Adipocyte (in vitro differentiated cells): Measurements from ENCODE around the gene PLEKHF1.
"Not testable (repeated sequence)": the region's sequence is repeated elsewhere in the genome, so short reads cannot be mapped to it uniquely, and the experiment has no call there.

Experiments
- DNase-seq: peaks from one replicate; pipeline ENCODE4 v3.0.0-alpha.2; 2015; ENCODE audit warnings: low read depth
- H3K27me3 ChIP-seq: replicated peaks from 2 replicates; pipeline ENCODE4 v1.7.0; 2013; ENCODE audit warnings: mild to moderate bottlenecking, low read length, moderate library complexity; ENCODE audit not compliant: control insufficient read depth, insufficient read depth
- H3K36me3 ChIP-seq: 2 replicates; pipeline ENCODE4 v1.7.0; 2013; ENCODE audit warnings: low read length, mild to moderate bottlenecking, moderate library complexity; ENCODE audit not compliant: control insufficient read depth, insufficient read depth, severe bottlenecking
- H3K4me1 ChIP-seq: 2 replicates; pipeline ENCODE4 v1.7.0; 2013; ENCODE audit warnings: mild to moderate bottlenecking, low read length, moderate library complexity; ENCODE audit not compliant: control insufficient read depth, insufficient read depth
- H3K4me3 ChIP-seq: 2 replicates; pipeline ENCODE4 v1.7.0; 2013; ENCODE audit warnings: mild to moderate bottlenecking, low read length, moderate library complexity
- H3K9ac ChIP-seq: 2 replicates; pipeline ENCODE4 v1.7.0; 2013; ENCODE audit warnings: mild to moderate bottlenecking, low read length, moderate library complexity
- H3K9me3 ChIP-seq: 2 replicates; pipeline ENCODE4 v1.7.0; 2013; ENCODE audit warnings: mild to moderate bottlenecking, low read length, moderate library complexity; ENCODE audit not compliant: control insufficient read depth

Gene PLEKHF1

GRCh38 chr19:29624489-29625185 is 40.6 kb upstream of the PLEKHF1 start:
- Histone ChIP-seq H3K4me3 (no peak overlapping the region), H3K27me3 (peaks cover 5% of the 10 kb centered on the region), H3K9me3 (no peaks in the 10 kb centered on the region), H3K4me1 (no peaks in the 10 kb centered on the region), H3K9ac (no peak overlapping the region), H3K36me3 (no peaks in the 10 kb centered on the region)
- DNase-seq, result no peak

- no peaks in the 10 kb centered on the region for H3K9me3 ChIP-seq
- no peak for DNase-seq
- H3K4me3 ChIP-seq, result no peak overlapping the region
- no peaks in the 10 kb centered on the region for H3K4me1 ChIP-seq
- no peaks in the 10 kb centered on the region for H3K36me3 ChIP-seq
- H3K27me3 ChIP-seq, result peaks cover 4% of the 10 kb centered on the region
- no peak overlapping the region for H3K9ac ChIP-seq
These were observed 40.0 kb upstream of the PLEKHF1 start for GRCh38 chr19:29625186-29625651.

GRCh38 chr19:29626386-29626785 is 38.9 kb upstream of the PLEKHF1 start:
- Histone ChIP-seq H3K4me1 (no peaks in the 10 kb centered on the region), H3K9ac (no peak overlapping the region), H3K36me3 (no peaks in the 10 kb centered on the region), H3K4me3 (no peak overlapping the region), H3K27me3 (peaks cover 2% of the 10 kb centered on the region), H3K9me3 (no peaks in the 10 kb centered on the region)
- no peak for DNase-seq

- not testable (repeated sequence) for H3K36me3 ChIP-seq, H3K4me1 ChIP-seq, H3K4me3 ChIP-seq, H3K9ac ChIP-seq, H3K9me3 ChIP-seq, DNase-seq, H3K27me3 ChIP-seq
These were observed 38.4 kb upstream of the PLEKHF1 start for GRCh38 chr19:29626832-29627231.

- no peak overlapping the region for H3K4me3 ChIP-seq
- peaks cover 3% of the 10 kb centered on the region for H3K9me3 ChIP-seq
- no peak for DNase-seq
- H3K4me1 ChIP-seq, result no peaks in the 10 kb centered on the region
- no peaks in the 10 kb centered on the region for H3K36me3 ChIP-seq
- peaks cover 4% of the 10 kb centered on the region for H3K27me3 ChIP-seq
- no peak overlapping the region for H3K9ac ChIP-seq
These were observed 36.4 kb upstream of the PLEKHF1 start for GRCh38 chr19:29628661-29629385.

- peaks cover 9% of the 10 kb centered on the region for H3K9me3 ChIP-seq
- no peak overlapping the region for H3K4me3 ChIP-seq
- no peak overlapping the region for H3K9ac ChIP-seq
- DNase-seq, result no peak
- peaks cover 4% of the 10 kb centered on the region for H3K27me3 ChIP-seq
- no peaks in the 10 kb centered on the region for H3K36me3 ChIP-seq
- H3K4me1 ChIP-seq, result no peaks in the 10 kb centered on the region
These were observed 35.3 kb upstream of the PLEKHF1 start for GRCh38 chr19:29629836-29630534.

GRCh38 chr19:29630655-29631054 is 34.6 kb upstream of the PLEKHF1 start:
- peak; percentile 17 for DNase-seq
- H3K27me3 ChIP-seq, result peaks cover 4% of the 10 kb centered on the region
- H3K9ac ChIP-seq, result no peak overlapping the region
- H3K4me1 ChIP-seq, result no peaks in the 10 kb centered on the region
- no peak overlapping the region for H3K4me3 ChIP-seq
- H3K36me3 ChIP-seq, result no peaks in the 10 kb centered on the region
- H3K9me3 ChIP-seq, result peaks cover 9% of the 10 kb centered on the region

- H3K9me3 ChIP-seq, result peaks cover 9% of the 10 kb centered on the region
- DNase-seq, result no peak
- H3K4me3 ChIP-seq, result no peak overlapping the region
- no peaks in the 10 kb centered on the region for H3K36me3 ChIP-seq
- H3K4me1 ChIP-seq, result no peaks in the 10 kb centered on the region
- H3K9ac ChIP-seq, result no peak overlapping the region
- peaks cover 6% of the 10 kb centered on the region for H3K27me3 ChIP-seq
These were observed 33.8 kb upstream of the PLEKHF1 start for GRCh38 chr19:29631450-29631849.

GRCh38 chr19:29634002-29634401 is 31.3 kb upstream of the PLEKHF1 start:
- Histone ChIP-seq H3K27me3 (peaks cover 6% of the 10 kb centered on the region), H3K4me3 (no peak overlapping the region), H3K9me3 (peaks cover 9% of the 10 kb centered on the region), H3K9ac (no peak overlapping the region), H3K4me1 (no peaks in the 10 kb centered on the region), H3K36me3 (no peaks in the 10 kb centered on the region)
- no peak for DNase-seq

- no peak for DNase-seq
- Histone ChIP-seq H3K4me1 (no peaks in the 10 kb centered on the region), H3K9ac (no peak overlapping the region), H3K27me3 (peaks cover 6% of the 10 kb centered on the region), H3K9me3 (peaks cover 9% of the 10 kb centered on the region), H3K4me3 (no peak overlapping the region), H3K36me3 (no peaks in the 10 kb centered on the region)
These were observed 30.7 kb upstream of the PLEKHF1 start for GRCh38 chr19:29634423-29635130.

- peaks cover 9% of the 10 kb centered on the region for H3K9me3 ChIP-seq
- no peaks in the 10 kb centered on the region for H3K4me1 ChIP-seq
- H3K27me3 ChIP-seq, result peaks cover 6% of the 10 kb centered on the region
- no peak overlapping the region for H3K4me3 ChIP-seq
- H3K9ac ChIP-seq, result no peak overlapping the region
- no peaks in the 10 kb centered on the region for H3K36me3 ChIP-seq
- no peak for DNase-seq
These were observed 29.3 kb upstream of the PLEKHF1 start for GRCh38 chr19:29635963-29636362.
